ENCODE data around the gene FAM219A.

GRCh38 chr9:34383904-34384303 is 74.5 kb downstream of the FAM219A start:
- TF ChIP-seq SUZ12 (IDR thresholded peaks at IDR 0.05; ENCODE audit: extremely low read depth, insufficient read depth, insufficient read length) (no peak), YY1 (IDR thresholded peaks at IDR 0.05; ENCODE audit: insufficient read depth, insufficient read length) (no peak), ZNF274 (IDR thresholded peaks at IDR 0.05; ENCODE audit: low read depth, low read length) (no peak)
